B cell (primary cell): ENCODE data around the gene SYCP2.

Experiments used
- CTCF ChIP-seq: fragments of 200-600 bp; IDR thresholded peaks from one replicate; pipeline ENCODE4 v1.8.0; 2022; ENCODE audit warnings: antibody characterized with exemption, mild to moderate bottlenecking
- EZH2 ChIP-seq: IDR thresholded peaks from 2 replicates; pipeline ENCODE4 v1.6.1; 2012; ENCODE audit warnings: borderline replicate concordance, low read depth, mild to moderate bottlenecking, moderate library complexity, low read length; ENCODE audit not compliant: insufficient read depth, poor library complexity, severe bottlenecking

DNA sequence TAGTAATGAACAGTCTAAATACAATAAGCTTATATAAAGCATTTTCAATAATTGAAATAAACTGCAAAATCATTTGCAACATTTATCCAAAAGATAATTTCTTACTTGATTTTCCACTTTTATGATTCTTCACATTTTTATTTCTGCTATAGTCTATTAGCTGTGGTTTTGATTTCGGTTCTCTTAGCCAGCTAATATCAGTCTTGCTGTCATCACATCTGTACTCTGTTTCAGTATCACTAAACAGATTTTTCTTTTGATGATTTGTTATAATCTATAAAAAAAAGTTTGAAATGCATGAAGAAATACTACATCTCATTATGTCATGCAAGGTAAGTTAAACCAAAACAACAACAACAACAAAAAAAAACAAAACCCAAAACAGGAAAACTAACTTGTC is 53.2 kb downstream of the SYCP2 start:
- TF ChIP-seq CTCF, result no peak
- no peak for TF ChIP-seq EZH2
